Neural progenitor cell (in vitro differentiated cells): Measurements from ENCODE around the gene OR2A25.
"Not testable (repeated sequence)": the region's sequence is repeated elsewhere in the genome, so short reads cannot be mapped to it uniquely, and the experiment has no call there.

Experiments used
- EZH2 ChIP-seq: fragments of 200-600 bp; sonication (generic); IDR thresholded peaks from 2 replicates; pipeline ENCODE4 v1.6.1; 2017; ENCODE audit warnings: antibody characterized with exemption, mild to moderate bottlenecking, moderate library complexity
- TF ChIP-seq, protein P1 (sequence below): fragments of 200-600 bp; sonication (generic); IDR thresholded peaks from 2 replicates; pipeline ENCODE4 v1.5.1; 2017; ENCODE audit warnings: antibody characterized with exemption, mild to moderate bottlenecking

DNA sequence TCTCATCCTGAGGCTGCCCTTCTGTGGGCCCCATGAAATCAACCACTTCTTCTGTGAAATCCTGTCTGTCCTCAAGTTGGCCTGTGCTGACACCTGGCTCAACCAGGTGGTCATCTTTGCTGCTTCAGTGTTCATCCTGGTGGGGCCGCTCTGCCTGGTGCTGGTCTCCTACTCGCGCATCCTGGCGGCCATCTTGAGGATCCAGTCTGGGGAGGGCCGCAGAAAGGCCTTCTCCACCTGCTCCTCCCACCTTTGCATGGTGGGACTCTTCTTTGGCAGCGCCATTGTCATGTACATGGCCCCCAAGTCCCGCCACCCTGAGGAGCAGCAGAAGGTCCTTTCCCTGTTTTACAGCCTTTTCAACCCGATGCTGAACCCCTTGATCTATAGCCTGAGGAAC, 18.7 kb upstream of the OR2A25 start:
- TF ChIP-seq, protein P1, sequence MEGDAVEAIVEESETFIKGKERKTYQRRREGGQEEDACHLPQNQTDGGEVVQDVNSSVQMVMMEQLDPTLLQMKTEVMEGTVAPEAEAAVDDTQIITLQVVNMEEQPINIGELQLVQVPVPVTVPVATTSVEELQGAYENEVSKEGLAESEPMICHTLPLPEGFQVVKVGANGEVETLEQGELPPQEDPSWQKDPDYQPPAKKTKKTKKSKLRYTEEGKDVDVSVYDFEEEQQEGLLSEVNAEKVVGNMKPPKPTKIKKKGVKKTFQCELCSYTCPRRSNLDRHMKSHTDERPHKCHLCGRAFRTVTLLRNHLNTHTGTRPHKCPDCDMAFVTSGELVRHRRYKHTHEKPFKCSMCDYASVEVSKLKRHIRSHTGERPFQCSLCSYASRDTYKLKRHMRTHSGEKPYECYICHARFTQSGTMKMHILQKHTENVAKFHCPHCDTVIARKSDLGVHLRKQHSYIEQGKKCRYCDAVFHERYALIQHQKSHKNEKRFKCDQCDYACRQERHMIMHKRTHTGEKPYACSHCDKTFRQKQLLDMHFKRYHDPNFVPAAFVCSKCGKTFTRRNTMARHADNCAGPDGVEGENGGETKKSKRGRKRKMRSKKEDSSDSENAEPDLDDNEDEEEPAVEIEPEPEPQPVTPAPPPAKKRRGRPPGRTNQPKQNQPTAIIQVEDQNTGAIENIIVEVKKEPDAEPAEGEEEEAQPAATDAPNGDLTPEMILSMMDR, result not testable (repeated sequence)
- not testable (repeated sequence) for TF ChIP-seq EZH2
